T-helper 1 cell treated with Interleukin-12 subunit alpha and Interleukin-12 subunit beta and Interleukin-4 antibody, amounts not matched to agents 30 μg/mL and 1 μg/mL, for 36 hours (primary cell): Measurements from ENCODE around the gene GGNBP2.

Experiments used
- H3K27ac Mint-ChIP-seq: one replicate; pipeline ENCODE4 v1.8.0; 2021; ENCODE audit warnings: mild to moderate bottlenecking, mixed read lengths
- H3K27me3 Mint-ChIP-seq: one replicate; pipeline ENCODE4 v1.8.0; 2021; ENCODE audit warnings: low read depth, mixed read lengths
- H3K36me3 Mint-ChIP-seq: one replicate; pipeline ENCODE4 v1.8.0; 2021; ENCODE audit warnings: low read depth, mixed read lengths
- H3K4me1 Mint-ChIP-seq: one replicate; pipeline ENCODE4 v1.8.0; 2021; ENCODE audit warnings: low read depth, mixed read lengths
- H3K4me3 Mint-ChIP-seq: one replicate; pipeline ENCODE4 v1.8.0; 2021; ENCODE audit warnings: mild to moderate bottlenecking, moderate library complexity, mixed read lengths
- H3K9me3 Mint-ChIP-seq: one replicate; pipeline ENCODE4 v1.8.0; 2021; ENCODE audit warnings: mixed read lengths

The GGNBP2 gene

GRCh38 chr17:36575028-36575427 lies 30.3 kb downstream of the GGNBP2 start:
- Mint-ChIP-seq H3K9me3 (no peaks in the 10 kb centered on the region), H3K4me1 (peaks cover 2% of the 10 kb centered on the region), H3K27me3 (no peaks in the 10 kb centered on the region), H3K36me3 (peaks cover 28% of the 10 kb centered on the region), H3K4me3 (no peak overlapping the region), H3K27ac (no peak overlapping the region)

- H3K4me1 Mint-ChIP-seq, result peaks cover 2% of the 10 kb centered on the region
- no peak overlapping the region for H3K4me3 Mint-ChIP-seq
- no peak overlapping the region for H3K27ac Mint-ChIP-seq
- peaks cover 36% of the 10 kb centered on the region for H3K36me3 Mint-ChIP-seq
- no peaks in the 10 kb centered on the region for H3K27me3 Mint-ChIP-seq
- no peaks in the 10 kb centered on the region for H3K9me3 Mint-ChIP-seq
Observed at GRCh38 chr17:36576793-36577192, 32.1 kb downstream of the GGNBP2 start.

DNA sequence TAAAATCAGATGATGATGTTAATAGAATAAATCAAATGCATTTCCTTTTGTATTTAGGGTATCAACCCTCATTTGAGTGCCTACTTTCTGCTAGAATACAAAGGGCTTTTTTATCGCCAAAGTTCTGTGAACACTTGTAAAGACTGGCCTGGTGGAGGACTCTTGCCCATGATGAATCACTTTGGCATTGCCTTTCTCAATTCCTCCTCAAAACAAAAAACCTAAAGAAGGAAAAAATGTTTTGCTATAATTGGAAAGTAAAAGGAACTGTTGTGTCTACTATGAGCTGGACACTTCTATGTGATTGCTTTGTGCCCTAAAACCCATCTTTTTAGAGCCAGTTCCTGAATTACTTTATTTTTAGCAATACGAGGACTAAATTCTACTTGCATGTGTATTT lies 34.0 kb downstream of the GGNBP2 start:
- Mint-ChIP-seq H3K4me3 (no peak overlapping the region), H3K27ac (no peak overlapping the region), H3K4me1 (no peaks in the 10 kb centered on the region), H3K36me3 (peaks cover 28% of the 10 kb centered on the region), H3K27me3 (no peaks in the 10 kb centered on the region), H3K9me3 (no peaks in the 10 kb centered on the region)

DNA sequence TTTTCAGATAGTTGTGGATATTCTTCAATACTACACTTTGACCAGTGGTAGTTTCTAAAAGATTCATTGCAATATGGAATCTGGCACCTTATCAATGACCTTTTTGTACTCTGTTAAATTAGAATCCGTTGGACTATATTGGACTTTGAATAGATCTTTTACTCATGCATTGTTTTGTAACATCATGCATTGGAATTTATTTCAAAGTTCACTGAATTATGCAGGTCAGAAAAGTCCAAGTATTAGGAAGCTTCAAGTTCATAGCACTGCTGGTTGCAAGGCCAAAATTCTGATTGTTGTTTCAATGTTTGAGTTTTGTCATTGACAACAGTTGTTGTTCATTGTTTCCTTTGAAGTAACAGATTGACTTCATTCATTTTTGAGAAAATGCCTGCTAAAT lies 39.1 kb downstream of the GGNBP2 start:
- no peaks in the 10 kb centered on the region for H3K27me3 Mint-ChIP-seq
- H3K27ac Mint-ChIP-seq, result no peak overlapping the region
- peaks cover 31% of the 10 kb centered on the region for H3K36me3 Mint-ChIP-seq
- no peak overlapping the region for H3K4me3 Mint-ChIP-seq
- H3K9me3 Mint-ChIP-seq, result no peaks in the 10 kb centered on the region
- no peaks in the 10 kb centered on the region for H3K4me1 Mint-ChIP-seq

DNA sequence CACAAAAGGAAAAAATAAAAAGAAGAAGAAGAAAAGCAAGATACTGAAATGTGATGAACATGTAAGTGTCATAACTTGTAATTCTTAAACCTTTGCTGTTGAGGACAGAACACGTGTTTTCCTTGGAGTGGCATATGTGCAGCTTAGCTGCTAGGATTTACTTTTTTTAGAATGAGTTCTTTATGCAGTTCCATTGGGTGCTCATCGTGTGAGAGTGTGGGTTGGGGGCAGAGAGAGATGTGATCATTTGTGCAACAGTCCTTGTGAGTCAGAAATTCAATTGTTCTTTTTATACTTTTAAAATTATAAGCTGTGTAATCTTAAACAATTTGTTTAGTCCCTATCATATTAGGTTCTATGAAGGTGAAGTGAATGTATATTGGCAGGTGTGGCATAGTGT lies 41.4 kb downstream of the GGNBP2 start:
- Mint-ChIP-seq H3K36me3 (peaks cover 26% of the 10 kb centered on the region), H3K4me3 (no peak overlapping the region), H3K9me3 (no peaks in the 10 kb centered on the region), H3K4me1 (peaks cover 13% of the 10 kb centered on the region), H3K27me3 (no peaks in the 10 kb centered on the region), H3K27ac (no peak overlapping the region)

GRCh38 chr17:36590082-36590481 lies 45.4 kb downstream of the GGNBP2 start:
- H3K36me3 Mint-ChIP-seq, result peaks cover 22% of the 10 kb centered on the region
- H3K4me3 Mint-ChIP-seq, result no peak overlapping the region
- peaks cover 23% of the 10 kb centered on the region for H3K4me1 Mint-ChIP-seq
- no peak overlapping the region for H3K27ac Mint-ChIP-seq
- H3K9me3 Mint-ChIP-seq, result no peaks in the 10 kb centered on the region
- H3K27me3 Mint-ChIP-seq, result no peaks in the 10 kb centered on the region

DNA sequence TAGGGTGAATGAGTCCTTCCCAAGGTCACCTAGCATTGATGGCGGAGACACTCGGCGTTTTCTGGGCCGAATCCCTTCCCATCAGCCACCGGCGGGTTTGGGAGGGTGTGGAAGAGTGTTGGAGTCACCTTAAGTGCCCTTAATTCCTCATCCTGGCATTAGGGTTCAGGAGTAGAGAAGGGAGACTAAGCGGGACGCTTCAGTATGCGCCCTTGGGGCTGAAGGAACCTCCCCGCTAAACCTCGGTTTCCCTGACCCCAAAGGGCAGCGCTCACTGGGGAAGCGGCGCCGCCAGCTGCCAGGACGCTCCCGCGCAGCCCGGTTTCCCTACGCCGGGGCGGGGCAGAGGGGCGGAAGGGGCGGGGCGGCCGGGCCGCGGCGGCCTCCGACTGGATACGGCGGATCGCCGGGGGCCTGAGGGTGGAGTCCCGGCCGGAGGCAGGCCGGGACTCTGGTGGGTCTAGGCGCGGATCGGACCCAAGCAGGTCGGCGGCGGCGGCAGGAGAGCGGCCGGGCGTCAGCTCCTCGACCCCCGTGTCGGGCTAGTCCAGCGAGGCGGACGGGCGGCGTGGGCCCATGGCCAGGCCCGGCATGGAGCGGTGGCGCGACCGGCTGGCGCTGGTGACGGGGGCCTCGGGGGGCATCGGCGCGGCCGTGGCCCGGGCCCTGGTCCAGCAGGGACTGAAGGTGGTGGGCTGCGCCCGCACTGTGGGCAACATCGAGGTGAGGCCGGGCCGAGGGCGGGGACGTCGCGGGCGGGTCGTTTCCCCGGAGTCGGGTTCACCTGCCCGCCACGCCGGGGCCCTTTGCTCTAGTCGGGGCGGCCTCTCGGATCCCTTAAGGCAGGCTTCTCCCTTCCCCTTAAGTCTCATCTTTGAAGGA lies 47.0 kb downstream of the GGNBP2 start, which contains the start of gene DHRS11:
Gene DHRS11 (plus strand): TSS at position 446 of the 882 bp plus-strand sequence. CDS start 131 bp downstream, at position 577.
- H3K27me3 Mint-ChIP-seq, result no peaks in the 10 kb centered on the region
- H3K27ac Mint-ChIP-seq, result peak within 1 kb of the TSS; percentile 58
- no peaks in the 10 kb centered on the region for H3K9me3 Mint-ChIP-seq
- H3K4me1 Mint-ChIP-seq, result peaks cover 23% of the 10 kb centered on the region
- H3K4me3 Mint-ChIP-seq, result peak within 1 kb of the TSS; percentile 69
- peaks cover 16% of the 10 kb centered on the region for H3K36me3 Mint-ChIP-seq

DNA sequence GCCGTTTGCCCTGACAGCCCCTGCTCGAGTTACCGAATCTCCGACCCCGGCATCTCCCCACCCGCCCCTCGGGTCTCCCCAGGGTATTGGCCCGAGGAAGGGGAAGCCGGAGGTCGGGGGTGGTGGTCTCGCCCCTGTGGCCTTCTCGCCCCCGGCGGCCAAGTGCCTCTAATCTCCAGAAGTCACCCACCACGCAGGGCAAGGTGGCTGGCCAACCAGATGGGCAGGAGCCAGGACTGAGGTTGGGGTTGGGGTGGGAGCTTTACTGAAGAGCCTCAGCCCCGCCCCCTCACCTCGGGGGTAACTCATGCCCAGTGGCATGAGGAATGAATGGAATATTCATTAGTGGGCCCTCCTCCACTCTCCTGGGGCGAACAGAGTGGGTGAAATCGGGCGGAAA lies 47.6 kb downstream of the GGNBP2 start:
- H3K4me1 Mint-ChIP-seq, result peaks cover 23% of the 10 kb centered on the region
- no peaks in the 10 kb centered on the region for H3K27me3 Mint-ChIP-seq
- no peaks in the 10 kb centered on the region for H3K9me3 Mint-ChIP-seq
- H3K4me3 Mint-ChIP-seq, result peak overlapping the region; percentile 66
- H3K27ac Mint-ChIP-seq, result no peak overlapping the region
- peaks cover 12% of the 10 kb centered on the region for H3K36me3 Mint-ChIP-seq

DNA sequence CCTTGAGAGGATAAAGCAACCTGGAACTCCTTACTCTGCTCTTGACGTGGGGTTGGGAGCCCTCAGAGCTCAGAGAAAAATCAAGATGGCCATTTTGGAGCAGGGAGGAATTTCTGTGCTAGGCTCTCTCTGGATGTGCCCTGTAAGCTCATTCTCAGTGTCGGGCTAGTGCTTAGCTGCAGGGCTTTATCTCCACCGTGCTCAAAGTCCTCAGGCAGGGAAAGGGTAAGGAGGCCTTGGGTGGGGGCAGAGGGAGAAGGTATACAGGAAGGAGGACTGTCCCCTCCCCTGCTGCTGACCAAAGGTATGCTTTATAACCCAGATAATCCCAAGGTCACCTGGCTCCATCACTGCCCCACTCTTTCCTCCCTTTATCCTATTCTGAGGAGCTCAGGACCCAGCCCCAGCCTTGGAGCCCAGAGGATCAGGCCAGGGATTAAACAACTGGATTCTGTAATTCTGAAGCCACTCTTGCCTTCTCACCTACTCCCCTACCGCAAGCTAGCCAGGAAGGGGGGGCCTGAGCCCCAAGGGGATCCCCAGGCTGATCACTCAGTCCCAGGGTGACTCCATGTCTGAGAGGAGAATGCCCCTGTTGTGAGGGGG lies 48.1 kb downstream of the GGNBP2 start:
- Mint-ChIP-seq H3K27me3 (no peaks in the 10 kb centered on the region), H3K9me3 (no peaks in the 10 kb centered on the region), H3K4me1 (peaks cover 23% of the 10 kb centered on the region), H3K36me3 (peaks cover 11% of the 10 kb centered on the region), H3K27ac (no peak overlapping the region), H3K4me3 (peak overlapping the region; percentile 66)

DNA sequence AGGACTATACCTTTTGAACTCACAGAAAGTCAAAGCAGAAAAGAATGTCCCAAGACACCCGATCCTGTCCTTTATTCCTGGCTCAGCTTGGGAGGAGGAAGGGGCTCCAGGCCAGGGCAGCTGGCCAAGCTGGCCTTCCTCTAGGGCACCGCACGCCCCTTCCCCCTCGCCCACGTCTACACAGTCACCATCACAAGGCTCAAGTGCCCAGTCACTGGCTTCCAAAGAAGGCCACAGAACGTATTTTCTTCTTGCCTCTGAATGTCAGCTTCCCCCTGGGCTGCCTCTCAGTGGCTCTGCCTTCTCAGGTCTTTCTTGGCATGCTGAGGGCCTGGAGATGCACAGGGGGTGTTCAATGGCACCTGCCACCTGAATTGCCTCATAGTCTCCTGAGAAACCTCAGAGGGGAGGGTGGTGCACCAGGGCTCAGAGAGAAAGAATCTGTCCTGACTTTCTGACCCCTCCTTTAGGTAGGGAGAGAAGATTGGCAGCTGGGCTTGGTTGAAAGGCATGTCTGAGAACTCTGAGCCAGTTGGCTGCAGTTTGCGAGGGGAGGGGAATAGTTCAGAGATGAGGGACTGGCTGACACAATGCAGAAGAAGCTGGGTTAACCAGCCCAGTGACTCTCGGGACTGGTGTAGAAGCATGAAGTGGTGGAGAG lies 49.1 kb downstream of the GGNBP2 start:
- peak overlapping the region; percentile 44 for H3K4me3 Mint-ChIP-seq
- no peaks in the 10 kb centered on the region for H3K9me3 Mint-ChIP-seq
- H3K27me3 Mint-ChIP-seq, result no peaks in the 10 kb centered on the region
- H3K27ac Mint-ChIP-seq, result no peak overlapping the region
- peaks cover 9% of the 10 kb centered on the region for H3K36me3 Mint-ChIP-seq
- H3K4me1 Mint-ChIP-seq, result peaks cover 23% of the 10 kb centered on the region

- Mint-ChIP-seq H3K27me3 (no peaks in the 10 kb centered on the region), H3K36me3 (peaks cover 2% of the 10 kb centered on the region), H3K4me1 (peaks cover 17% of the 10 kb centered on the region), H3K4me3 (no peak overlapping the region), H3K9me3 (no peaks in the 10 kb centered on the region), H3K27ac (no peak overlapping the region)
Observed at GRCh38 chr17:36594626-36595401, 50.1 kb downstream of the GGNBP2 start.

DNA sequence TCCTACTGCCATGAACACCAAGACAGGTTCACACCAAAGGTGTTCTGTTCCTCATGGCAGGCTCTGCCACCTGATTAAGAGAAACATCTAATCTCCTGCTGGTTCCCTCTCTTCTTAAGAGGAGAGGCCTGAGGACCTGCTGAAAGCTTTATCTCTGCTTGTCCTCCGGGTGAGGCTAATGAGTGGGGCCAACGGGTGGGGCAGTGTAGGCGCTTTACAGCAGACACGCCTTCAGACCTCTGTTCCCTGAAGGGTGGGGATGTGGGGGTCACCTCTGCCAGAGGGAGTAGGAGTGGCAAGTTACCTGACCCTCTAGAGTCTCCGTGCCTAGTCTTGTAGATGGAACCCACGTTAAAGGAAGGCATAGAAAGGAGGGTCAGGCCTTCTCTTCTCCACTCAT lies 52.5 kb downstream of the GGNBP2 start:
- Mint-ChIP-seq H3K27me3 (no peaks in the 10 kb centered on the region), H3K9me3 (no peaks in the 10 kb centered on the region), H3K4me3 (no peak overlapping the region), H3K36me3 (no peaks in the 10 kb centered on the region), H3K27ac (peak overlapping the region; percentile 10), H3K4me1 (peaks cover 18% of the 10 kb centered on the region)

- H3K36me3 Mint-ChIP-seq, result no peaks in the 10 kb centered on the region
- peak overlapping the region; percentile 10 for H3K27ac Mint-ChIP-seq
- H3K27me3 Mint-ChIP-seq, result no peaks in the 10 kb centered on the region
- H3K4me1 Mint-ChIP-seq, result peaks cover 17% of the 10 kb centered on the region
- H3K4me3 Mint-ChIP-seq, result no peak overlapping the region
- no peaks in the 10 kb centered on the region for H3K9me3 Mint-ChIP-seq
Observed at GRCh38 chr17:36597866-36598777, 53.4 kb downstream of the GGNBP2 start.
